Measurements from ENCODE around the gene TXNL1. TPM values are rescaled to one million over a fixed set of nuclear protein-coding genes. Genes with fewer than 3 reads are reported as not detected.
"Not testable (repeated sequence)": the region's sequence is repeated elsewhere in the genome, so short reads cannot be mapped to it uniquely, and the experiment has no call there.

Gene TXNL1
- polyA plus RNA-seq, 4 donors, result 97.0 to 108 (median 105) TPM

DNA sequence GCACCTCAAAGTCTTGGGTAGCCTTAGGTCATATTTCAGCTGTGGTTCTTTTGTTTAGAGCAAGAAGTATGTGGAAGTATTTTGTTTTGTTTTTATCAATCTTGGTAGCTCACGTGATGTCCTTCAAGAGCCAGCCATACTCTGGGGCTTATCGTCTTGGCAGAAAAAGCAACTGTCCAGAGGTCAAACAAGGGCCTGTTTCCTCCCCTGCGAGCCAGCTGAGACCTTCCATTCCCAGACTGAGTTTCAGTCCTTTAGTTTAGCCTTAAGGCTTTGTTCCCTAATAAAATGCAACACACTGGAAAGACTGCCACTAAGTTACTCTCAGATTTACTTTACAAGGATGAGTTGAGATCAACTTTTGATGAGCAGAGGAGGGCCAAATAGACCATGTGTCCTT, 63.5 kb downstream of the TXNL1 start:
- DNase-seq (ENCODE audit: low read depth in 4 of 4, low spot score in 2 of 4), result no peak

DNA sequence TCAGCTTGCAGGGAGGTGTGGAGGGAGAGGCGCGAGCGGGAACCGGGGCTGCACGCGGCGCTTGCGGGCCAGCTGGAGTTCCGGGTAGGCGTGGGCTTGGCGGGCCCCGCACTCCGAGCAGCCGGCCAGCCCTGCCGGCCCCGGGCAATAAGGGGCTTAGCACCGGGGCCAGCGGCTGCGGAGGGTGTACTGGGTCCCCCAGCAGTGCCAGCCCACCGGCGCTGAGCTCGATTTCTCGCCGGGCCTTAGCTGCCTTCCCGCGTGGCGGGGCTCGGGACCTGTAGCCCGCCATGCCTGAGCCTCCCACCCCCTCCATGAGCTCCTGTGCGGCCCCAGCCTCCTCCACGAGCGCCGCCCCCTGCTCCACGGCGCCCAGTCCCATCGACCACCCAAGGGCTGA, 66.1 kb downstream of the TXNL1 start:
- not testable (repeated sequence) for DNase-seq (ENCODE audit: low read depth in 4 of 4, low spot score in 2 of 4)

DNA sequence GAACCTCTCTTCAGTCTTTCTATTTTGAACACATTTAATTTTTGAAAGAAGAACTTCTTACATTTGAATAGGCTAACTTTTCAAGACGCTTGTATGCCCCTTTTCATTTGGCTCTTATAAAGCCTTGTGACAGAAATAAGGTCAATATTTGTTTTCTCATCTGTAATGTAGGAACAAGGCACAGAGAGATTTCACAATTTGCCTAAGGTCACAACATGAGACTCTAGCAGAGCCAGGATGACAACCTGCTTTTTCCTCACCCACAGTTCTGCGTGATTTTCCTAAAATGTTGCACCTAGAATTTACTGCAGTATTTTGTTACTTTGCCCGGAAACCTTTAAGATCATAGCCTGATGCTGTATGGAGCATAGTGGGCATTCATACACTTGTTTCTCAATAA, 67.4 kb downstream of the TXNL1 start:
- DNase-seq (ENCODE audit: low read depth in 4 of 4, low spot score in 2 of 4), result no peak

DNA sequence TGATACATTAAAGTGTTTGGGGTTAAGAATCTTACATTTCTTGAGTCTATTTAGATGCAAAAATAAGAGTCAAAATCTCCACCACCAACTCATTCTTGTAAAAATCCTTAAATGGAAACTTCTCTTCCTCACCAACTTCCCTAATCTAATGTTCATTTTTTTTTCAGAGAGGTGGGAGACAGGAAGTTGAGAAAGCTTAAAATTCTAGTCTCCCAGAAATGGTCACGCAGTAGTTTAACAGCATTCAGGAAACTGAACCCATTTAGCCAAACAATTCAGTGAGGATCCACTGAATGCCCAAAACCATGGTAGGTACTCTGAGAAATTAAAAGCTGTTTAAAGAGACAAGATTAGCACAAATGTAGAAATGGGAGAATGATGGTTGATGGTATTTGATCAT, 69.0 kb downstream of the TXNL1 start:
- DNase-seq (ENCODE audit: low read depth in 4 of 4, low spot score in 2 of 4), result no peak

DNA sequence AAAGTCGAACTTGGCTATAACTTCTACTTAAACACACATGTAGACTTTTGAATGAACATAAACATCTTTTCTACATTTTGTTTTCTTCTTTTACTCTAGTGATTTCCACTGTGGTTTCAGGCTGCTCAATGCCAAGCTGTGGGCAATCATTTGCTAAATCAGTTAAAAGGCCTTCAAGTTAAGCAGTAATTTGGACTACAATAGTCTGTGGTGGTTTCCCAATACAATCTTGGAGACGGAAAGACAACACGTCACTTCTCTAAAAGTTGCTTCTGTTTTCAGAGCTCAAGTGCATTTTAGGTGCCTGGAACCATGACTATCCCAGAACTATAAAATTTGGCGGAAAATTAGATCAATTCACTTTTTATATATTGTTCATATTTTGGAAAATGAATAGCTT, 69.4 kb downstream of the TXNL1 start:
- DNase-seq (ENCODE audit: low read depth in 4 of 4, low spot score in 2 of 4), result no peak

DNA sequence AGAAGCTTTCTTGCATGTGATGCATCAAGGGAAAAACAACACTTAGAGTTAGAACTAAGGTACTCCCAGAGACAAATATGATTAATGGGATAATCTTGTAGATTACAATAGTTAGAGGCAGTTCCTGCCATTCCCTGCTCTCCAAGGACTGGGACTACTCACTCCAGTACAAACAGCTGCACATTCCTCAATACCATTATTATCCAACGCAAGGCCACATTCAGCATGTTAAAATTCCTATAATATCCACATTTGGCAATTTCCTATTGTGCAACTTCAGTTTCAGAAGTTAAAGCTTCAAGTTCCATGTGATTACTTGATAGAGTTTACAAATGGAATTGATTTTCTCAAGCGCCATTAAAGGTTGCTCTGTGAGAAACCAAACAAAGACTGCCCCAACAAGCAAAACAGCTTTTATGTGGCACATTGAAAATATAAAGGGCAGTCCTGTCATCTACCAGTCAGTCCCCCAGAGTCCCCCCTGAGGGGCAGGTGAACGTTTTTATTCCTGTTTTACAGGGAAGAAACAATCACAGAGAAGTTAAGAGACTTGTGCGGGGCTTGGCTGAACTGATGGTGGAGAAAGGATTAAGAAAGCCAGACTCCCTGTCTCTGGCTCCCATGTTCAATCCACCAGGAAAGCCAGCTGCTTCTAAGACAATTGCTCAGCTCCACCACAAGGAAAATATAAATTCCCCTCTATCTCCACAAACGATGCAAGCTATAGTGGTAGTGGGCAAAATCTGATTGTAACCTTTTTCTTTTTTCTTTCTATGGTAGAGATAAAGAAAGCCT, 72.6 kb downstream of the TXNL1 start:
- no peak for DNase-seq (ENCODE audit: low read depth in 4 of 4, low spot score in 2 of 4)

DNA sequence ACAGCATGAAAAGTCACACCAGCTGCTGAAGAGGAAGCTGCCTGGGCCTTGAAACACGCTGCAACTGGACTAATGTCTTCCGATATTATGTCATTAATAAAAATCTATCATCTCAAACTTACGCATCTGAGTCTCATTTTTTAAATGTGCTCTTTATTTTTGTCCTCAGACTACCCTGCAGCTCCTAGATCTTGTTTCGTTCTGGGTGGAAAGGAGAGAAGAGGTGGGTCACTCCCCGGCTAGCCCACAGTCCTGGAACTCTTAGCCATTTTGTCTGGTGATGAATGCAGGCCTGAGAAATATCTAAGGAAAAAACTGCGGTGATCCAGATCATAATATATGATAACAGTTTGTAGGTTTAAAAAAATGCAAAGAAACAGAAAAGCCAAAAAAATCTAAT, 73.3 kb downstream of the TXNL1 start:
- no peak for DNase-seq (ENCODE audit: low read depth in 4 of 4, low spot score in 2 of 4)

DNA sequence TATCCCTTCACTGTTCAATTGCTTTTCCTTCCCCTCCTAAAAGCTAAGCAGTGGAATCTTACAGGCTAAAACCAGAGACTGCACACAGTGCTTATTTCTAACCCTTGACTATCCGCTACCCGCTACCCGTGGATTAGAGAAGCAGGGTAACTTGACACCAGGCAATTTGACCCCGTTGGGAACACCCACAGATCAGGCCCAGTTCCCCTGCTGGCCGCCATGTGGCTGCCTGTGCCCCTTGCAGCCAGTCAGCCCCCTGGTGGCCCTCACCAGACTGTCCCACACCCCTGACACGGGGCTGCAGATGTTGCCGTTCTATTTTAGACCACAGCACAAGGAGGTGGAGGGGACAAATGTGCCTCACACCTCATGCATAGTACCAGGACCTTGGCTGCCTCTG, 74.8 kb downstream of the TXNL1 start:
- peak in 1 of 4 donors; percentile 20 for DNase-seq (ENCODE audit: low read depth in 4 of 4, low spot score in 2 of 4)

DNA sequence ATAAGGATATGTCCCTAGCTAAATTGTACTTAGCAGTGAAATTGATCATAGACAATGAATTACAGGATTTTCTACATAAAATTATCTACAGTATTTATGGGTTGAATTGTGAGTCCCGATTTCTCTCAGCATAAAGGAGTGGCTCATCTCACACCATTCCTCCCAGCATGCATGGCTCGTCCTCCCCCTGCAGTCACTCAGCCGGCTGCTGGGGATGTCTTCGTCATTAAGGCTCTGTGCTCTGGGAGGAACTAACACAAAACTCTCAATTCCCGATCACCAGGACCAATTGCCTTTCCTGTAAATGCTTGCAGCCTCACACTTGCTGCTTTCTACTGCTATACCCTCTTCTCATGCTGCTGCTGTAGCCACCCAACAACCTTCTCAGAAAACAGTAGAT, 75.9 kb downstream of the TXNL1 start:
- no peak for DNase-seq (ENCODE audit: low read depth in 4 of 4, low spot score in 2 of 4)

DNA sequence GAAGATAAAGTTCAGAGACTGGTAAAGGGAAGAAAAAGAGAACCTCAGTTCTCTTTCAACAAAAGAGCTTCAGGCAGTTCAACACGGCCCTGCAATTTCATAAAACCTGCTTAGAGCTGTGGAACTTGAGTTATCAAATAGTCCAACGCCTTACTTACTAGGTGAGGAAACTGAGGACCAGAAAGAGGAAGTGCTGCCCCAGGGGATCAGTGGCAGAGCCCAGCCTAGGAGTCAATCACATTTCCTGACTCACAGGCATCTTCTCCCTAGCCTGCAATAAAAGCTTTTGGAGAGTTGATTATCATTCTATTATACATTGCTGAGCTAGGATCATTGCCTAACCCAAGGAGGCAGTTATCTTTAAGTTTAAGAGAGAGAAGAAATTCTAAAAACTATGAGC, 77.4 kb downstream of the TXNL1 start:
- no peak for DNase-seq (ENCODE audit: low read depth in 4 of 4, low spot score in 2 of 4)

DNA sequence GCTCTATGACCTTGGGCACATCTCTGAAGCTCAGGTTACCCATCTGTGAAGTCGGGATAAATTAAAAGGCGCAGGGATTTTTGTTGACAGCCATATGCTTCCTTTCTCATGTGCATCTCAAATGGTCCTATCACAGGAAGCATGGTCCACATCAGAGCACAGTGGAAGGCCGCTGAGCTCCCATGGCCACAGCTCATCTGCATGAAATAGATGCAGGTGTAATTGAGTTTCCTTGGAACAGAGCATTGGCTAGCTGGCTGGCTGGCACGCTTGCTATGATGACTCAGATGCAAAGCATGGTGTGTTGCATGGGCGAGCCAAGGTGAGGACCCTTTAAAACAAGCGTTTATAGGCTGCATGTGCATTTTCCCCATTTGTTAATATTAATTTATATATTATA, 79.3 kb downstream of the TXNL1 start:
- no peak for DNase-seq (ENCODE audit: low read depth in 4 of 4, low spot score in 2 of 4)

DNA sequence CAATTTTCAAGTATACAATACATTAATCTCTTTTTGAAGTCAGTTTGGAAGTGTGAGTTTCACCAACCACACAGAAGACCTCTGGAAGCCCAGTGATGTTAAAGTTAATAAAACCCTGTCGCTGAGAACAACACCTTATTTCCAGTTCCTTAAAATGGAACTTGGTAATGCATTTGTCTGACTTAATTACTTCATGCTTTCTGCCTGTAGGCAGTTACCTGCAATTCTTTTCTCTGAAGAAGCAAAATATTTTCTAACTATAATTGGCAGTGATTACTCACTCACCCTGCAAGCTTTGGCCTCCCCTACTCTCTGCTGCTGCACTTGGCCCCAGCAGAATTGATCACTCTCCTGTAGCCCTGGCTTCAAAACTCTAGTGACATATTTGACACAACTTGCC, 81.5 kb downstream of the TXNL1 start:
- DNase-seq (ENCODE audit: low read depth in 4 of 4, low spot score in 2 of 4), result no peak

DNA sequence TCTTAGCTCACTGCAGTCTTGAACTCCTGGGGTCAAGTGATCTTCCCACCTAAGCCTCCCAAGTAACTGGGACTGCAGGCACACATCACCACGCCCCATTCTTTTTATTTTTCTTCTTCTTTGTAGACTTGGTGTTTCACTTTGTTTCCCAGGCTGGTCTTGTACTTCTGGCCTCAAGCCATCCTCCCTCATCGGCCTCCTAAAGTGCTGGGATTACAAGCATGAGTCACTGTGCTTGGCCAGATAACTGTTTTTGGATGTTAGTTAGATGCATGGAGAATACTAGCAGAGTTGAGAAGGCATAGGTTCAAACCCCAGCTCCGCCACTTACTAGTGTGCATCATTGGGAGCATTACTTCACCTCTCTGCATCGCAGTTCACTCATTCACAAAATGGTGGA, 88.3 kb downstream of the TXNL1 start:
- no peak for DNase-seq (ENCODE audit: low read depth in 4 of 4, low spot score in 2 of 4)

Other genes starting within 250 kb of the TXNL1 start
- 10 to 100 TPM; 10.4 to 13.0 (median 11.5) TPM for gene WDR7, start 12.8 kb upstream of the TXNL1 start, polyA plus RNA-seq (ENCODE audit: insufficient read length in 4 of 4)